Gastroesophageal sphincter (tissue), 4 donors: ENCODE results near the gene PCDHB2. TPM values are rescaled to one million over a fixed set of nuclear protein-coding genes. Genes with fewer than 3 reads are reported as not detected.
"Not testable (repeated sequence)": the region's sequence is repeated elsewhere in the genome, so short reads cannot be mapped to it uniquely, and the experiment has no call there.

ENCODE experiments used
- ATAC-seq: fragments of 150-250 bp; one replicate; pipeline ENCODE4 v1.9.1; 2016; ENCODE audit warnings: mild to moderate bottlenecking, moderate library complexity
- H3K27ac ChIP-seq, 4 donors: fragments of 200-600 bp; sonication (generic) in 3 of 4; 1 replicate in 3 of 4; 2 replicates in 1 of 4; pipeline ENCODE4 v1.5.1; 2016 to 2019
- H3K27me3 ChIP-seq: fragments of 200-600 bp; sonication (generic); one replicate; pipeline ENCODE4 v1.5.1; 2019
- H3K36me3 ChIP-seq, 2 donors: fragments of 200-600 bp; sonication (generic); one replicate each; pipeline ENCODE4 v1.5.1; 2019; ENCODE audit warnings: control low read depth in 1 of 2
- H3K4me1 ChIP-seq, 3 donors: fragments of 200-600 bp; sonication (generic); 1 replicate in 2 of 3; 2 replicates in 1 of 3; pipeline ENCODE4 v1.5.1; 2016 to 2019; ENCODE audit warnings: control low read depth in 2 of 3
- H3K4me3 ChIP-seq, 2 donors: fragments of 200-600 bp; sonication (generic); one replicate each; pipeline ENCODE4 v1.5.1; 2019; ENCODE audit warnings: mild to moderate bottlenecking in 1 of 2, moderate library complexity in 1 of 2
- H3K9me3 ChIP-seq, 3 donors: fragments of 200-600 bp; sonication (generic); one replicate each; pipeline ENCODE4 v1.5.1; 2017 to 2019; ENCODE audit warnings: control low read depth in 2 of 3
- CTCF ChIP-seq, 4 experiments: fragments of 200-600 bp in 2 of 4; fragments of 450-650 bp in 2 of 4; sonication (generic) in 1 of 4; IDR thresholded peaks; one replicate each; pipeline ENCODE4 v1.5.1; 2017 to 2019; ENCODE audit warnings: antibody characterized with exemption in 4 of 4, mild to moderate bottlenecking in 2 of 4, moderate library complexity in 2 of 4
- EP300 ChIP-seq: sonication (generic); formaldehyde crosslinking; IDR thresholded peaks from one replicate; pipeline ENCODE4 v1.6.1; 2017; ENCODE audit warnings: antibody characterized with exemption, mild to moderate bottlenecking
- POLR2A ChIP-seq, 2 donors: fragments of 450-650 bp; IDR thresholded peaks; one replicate each; pipeline ENCODE4 v1.6.1; 2017; ENCODE audit warnings: antibody characterized with exemption in 2 of 2, mild to moderate bottlenecking in 2 of 2, moderate library complexity in 1 of 2
- POLR2AphosphoS5 ChIP-seq: sonication (generic); formaldehyde crosslinking; IDR thresholded peaks from one replicate; pipeline ENCODE4 v1.6.1; 2017; ENCODE audit warnings: antibody characterized with exemption
- WGBS, 2 donors: methylation state at CpG; one replicate each; pipeline ENCODE4 v1.1.5; 2018; ENCODE audit warnings: low coverage in 1 of 2; 5-methylcytosine and 5-hydroxymethylcytosine counted together
- total RNA-seq, 4 donors: library from RNA; depleted of rRNA; stranded (reverse); fragments of >200 nt; gene quantifications; one replicate each; pipeline ENCODE4 v1.1.0, GENCODE V29; 2016

Gene PCDHB2
- total RNA-seq, 4 donors from 2014 or later, result 1.4 to 3.0 (median 1.9) TPM

DNA sequence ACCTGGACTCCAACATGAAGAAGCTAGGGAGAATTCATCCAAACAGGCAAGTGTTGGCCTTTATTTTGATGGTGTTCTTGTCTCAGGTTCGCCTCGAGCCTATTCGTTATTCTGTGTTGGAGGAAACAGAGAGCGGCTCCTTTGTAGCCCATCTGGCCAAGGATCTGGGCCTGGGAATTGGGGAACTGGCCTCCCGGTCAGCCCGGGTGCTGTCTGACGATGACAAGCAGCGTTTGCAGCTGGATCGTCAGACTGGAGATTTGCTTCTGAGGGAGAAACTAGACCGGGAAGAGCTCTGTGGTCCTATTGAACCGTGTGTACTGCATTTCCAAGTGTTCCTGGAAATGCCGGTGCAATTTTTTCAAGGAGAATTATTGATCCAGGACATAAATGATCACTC, 27.6 kb downstream of the PCDHB2 start:
- H3K4me1 ChIP-seq, result no peaks in the 10 kb centered on the region
- 75% methylated on average over 3 of the region's 12 CpGs; no CpG with 5 or more reads in 1 of the 2 donors for WGBS, 2 donors
- H3K36me3 ChIP-seq, result peaks cover 0 to 5% of the 10 kb centered on the region in 2 donors
- peaks cover 36% of the 10 kb centered on the region for H3K27me3 ChIP-seq
- H3K27ac ChIP-seq, result peak overlapping the region in 1 of 4 donors; percentile 20
- no peak for ATAC-seq
- TF ChIP-seq POLR2A (IDR thresholded peaks at IDR 0.05) (no peak), POLR2AphosphoS5 (no peak), CTCF (IDR thresholded peaks at IDR 0.05) (no peak), EP300 (no peak)
- H3K9me3 ChIP-seq, result peaks cover 0 to 44% (median 1%) of the 10 kb centered on the region in 3 donors
- peak overlapping the region in 1 of 2 donors; percentile 45 for H3K4me3 ChIP-seq

GRCh38 chr5:141123396-141124135, 29.2 kb downstream of the PCDHB2 start:
- not testable (repeated sequence) for H3K4me3 ChIP-seq, H3K4me1 ChIP-seq, H3K27ac ChIP-seq, H3K36me3 ChIP-seq, ATAC-seq
- H3K27me3 ChIP-seq, result peaks cover 36% of the 10 kb centered on the region
- H3K9me3 ChIP-seq, result peaks cover 0 to 49% (median 1%) of the 10 kb centered on the region in 3 donors
- 60% methylated on average over 1 of the region's 73 CpGs; no CpG with 5 or more reads in 1 of the 2 donors for WGBS, 2 donors

GRCh38 chr5:141127305-141127704, 32.9 kb downstream of the PCDHB2 start:
- ATAC-seq, result no peak
- Histone ChIP-seq H3K9me3 (peaks cover 0 to 59% (median 0%) of the 10 kb centered on the region in 3 donors), H3K36me3 (peaks cover 0 to 5% of the 10 kb centered on the region in 2 donors), H3K4me3 (no peak overlapping the region), H3K27ac (no peak overlapping the region), H3K4me1 (no peaks in the 10 kb centered on the region), H3K27me3 (peaks cover 25% of the 10 kb centered on the region)
- TF ChIP-seq EP300 (no peak), POLR2AphosphoS5 (no peak), POLR2A (IDR thresholded peaks at IDR 0.05) (no peak)
- WGBS, 2 donors, result 83 to 93% methylated on average over 1 of the region's 1 CpG

- peak in 3 of 4 experiments; percentile 22 to 48 (median 26) for TF ChIP-seq CTCF (IDR thresholded peaks at IDR 0.05)
- TF ChIP-seq POLR2A (IDR thresholded peaks at IDR 0.05), result no peak
- Histone ChIP-seq H3K4me3 (peak within 1 kb of the TSS; percentile 34 to 43), H3K27me3 (peaks cover 18% of the 10 kb centered on the region), H3K9me3 (peaks cover 0 to 89% (median 2%) of the 10 kb centered on the region in 3 donors), H3K36me3 (no peaks in the 10 kb centered on the region), H3K27ac (peak within 1 kb of the TSS in 1 of 4 donors; percentile 14), H3K4me1 (no peaks in the 10 kb centered on the region)
- WGBS, 2 donors, result 13 to 15% methylated on average over 18 to 22 of the region's 22 CpGs
- ATAC-seq, result no peak
These were observed 40.8 kb downstream of the PCDHB2 start, which contains the start of gene PCDHB5 for GRCh38 chr5:141135030-141135717. TSS of gene PCDHB5 (plus strand) at chr5:141135206. CDS start at chr5:141135435, 229 bp downstream.

DNA sequence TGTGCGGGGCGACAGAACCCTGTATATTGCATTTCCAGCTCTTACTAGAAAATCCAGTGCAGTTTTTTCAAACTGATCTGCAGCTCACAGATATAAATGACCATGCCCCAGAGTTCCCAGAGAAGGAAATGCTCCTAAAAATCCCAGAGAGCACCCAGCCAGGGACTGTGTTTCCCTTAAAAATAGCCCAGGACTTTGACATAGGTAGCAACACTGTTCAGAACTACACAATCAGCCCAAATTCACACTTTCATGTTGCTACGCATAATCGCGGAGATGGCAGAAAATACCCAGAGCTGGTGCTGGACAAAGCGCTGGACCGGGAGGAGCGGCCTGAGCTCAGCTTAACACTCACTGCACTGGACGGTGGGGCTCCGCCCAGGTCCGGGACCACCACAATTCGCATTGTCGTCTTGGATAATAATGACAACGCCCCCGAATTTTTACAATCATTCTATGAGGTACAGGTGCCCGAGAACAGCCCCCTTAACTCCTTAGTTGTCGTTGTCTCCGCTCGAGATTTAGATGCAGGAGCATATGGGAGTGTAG, 41.4 kb downstream of the PCDHB2 start:
- no peaks in the 10 kb centered on the region for H3K36me3 ChIP-seq
- H3K9me3 ChIP-seq, result peaks cover 0 to 89% (median 2%) of the 10 kb centered on the region in 3 donors
- no peak for TF ChIP-seq CTCF (IDR thresholded peaks at IDR 0.05)
- TF ChIP-seq EP300, result no peak
- TF ChIP-seq POLR2A (IDR thresholded peaks at IDR 0.05), result no peak
- TF ChIP-seq POLR2AphosphoS5, result no peak
- H3K27ac ChIP-seq, result no peak overlapping the region
- 54 to 65% methylated on average over 19 of the region's 19 CpGs for WGBS, 2 donors
- H3K4me1 ChIP-seq, result no peaks in the 10 kb centered on the region
- peak overlapping the region; percentile 34 to 43 for H3K4me3 ChIP-seq
- H3K27me3 ChIP-seq, result peaks cover 18% of the 10 kb centered on the region
- ATAC-seq, result no peak

DNA sequence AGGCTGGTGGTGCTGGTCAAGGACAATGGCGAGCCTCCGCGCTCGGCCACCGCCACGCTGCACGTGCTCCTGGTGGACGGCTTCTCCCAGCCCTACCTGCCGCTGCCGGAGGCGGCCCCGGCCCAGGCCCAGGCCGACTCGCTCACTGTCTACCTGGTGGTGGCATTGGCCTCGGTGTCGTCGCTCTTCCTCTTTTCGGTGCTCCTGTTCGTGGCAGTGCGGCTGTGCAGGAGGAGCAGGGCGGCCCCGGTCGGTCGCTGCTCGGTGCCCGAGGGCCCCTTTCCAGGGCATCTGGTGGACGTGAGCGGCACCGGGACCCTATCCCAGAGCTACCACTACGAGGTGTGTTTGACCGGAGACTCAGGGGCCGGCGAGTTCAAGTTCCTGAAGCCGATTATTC, 42.9 kb downstream of the PCDHB2 start:
- not testable (repeated sequence) for H3K4me3 ChIP-seq, H3K4me1 ChIP-seq, H3K27ac ChIP-seq, H3K36me3 ChIP-seq, ATAC-seq
- Histone ChIP-seq H3K9me3 (peaks cover 0 to 96% (median 2%) of the 10 kb centered on the region in 3 donors), H3K27me3 (peaks cover 18% of the 10 kb centered on the region)
- 83% methylated on average over 5 of the region's 34 CpGs; no CpG with 5 or more reads in 1 of the 2 donors for WGBS, 2 donors
